Erythroblast (primary cell): ENCODE data around the gene MYH7.

Experiments
- GATA1 ChIP-seq: IDR thresholded peaks from 2 replicates; pipeline ENCODE4 v1.6.1; 2011; ENCODE audit warnings: low read depth, mild to moderate bottlenecking, control low read depth, low read length, moderate library complexity
- POLR2A ChIP-seq: IDR thresholded peaks from 2 replicates; pipeline ENCODE4 v1.6.1; 2011; ENCODE audit warnings: mild to moderate bottlenecking, low read length

DNA sequence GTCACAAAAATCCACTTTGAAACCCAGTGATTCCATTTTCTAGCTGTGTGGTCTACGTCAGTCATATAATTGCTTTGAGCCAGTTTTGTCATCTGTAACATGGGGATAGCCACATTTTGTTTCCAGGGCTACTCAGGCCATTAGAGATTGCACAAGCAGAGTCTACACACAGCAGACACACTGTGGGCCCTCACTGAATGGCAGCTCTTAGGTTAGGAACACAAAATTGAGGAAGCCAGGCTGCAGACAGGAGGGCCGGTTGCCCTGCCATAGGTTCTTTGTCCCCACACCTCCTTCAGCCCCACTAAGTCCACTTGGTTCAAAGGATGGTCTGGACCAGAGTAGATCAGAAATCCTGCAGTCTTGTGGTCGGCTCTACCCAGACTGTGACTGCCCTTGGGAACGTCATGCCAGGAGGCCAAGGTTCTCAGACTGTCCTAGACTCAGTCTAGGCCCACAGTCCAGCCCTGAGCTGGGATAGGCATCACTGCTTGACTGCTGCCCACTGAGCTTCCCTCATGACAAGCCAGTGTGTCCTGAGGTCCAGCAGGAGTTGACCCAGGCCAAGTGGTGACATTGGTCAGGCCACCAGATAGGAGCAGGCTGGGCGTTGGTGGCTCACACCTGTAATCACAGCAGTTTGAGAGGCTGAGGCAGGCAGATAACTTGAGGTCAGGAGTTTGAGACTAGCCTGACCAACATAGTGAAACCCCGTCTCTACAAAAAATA is 3.8 kb upstream of the MYH7 start:
- no peak for TF ChIP-seq POLR2A
- no peak for TF ChIP-seq GATA1
